OCI-M2 (cell line): Measurements from ENCODE around the gene TAC3.
"Not testable (repeated sequence)": the region's sequence is repeated elsewhere in the genome, so short reads cannot be mapped to it uniquely, and the experiment has no call there.

Experiments used
- DNase-seq: peaks from one replicate; lab custom pipeline; 2025; ENCODE audit not compliant: unreplicated experiment; lab: John Stamatoyannopoulos, UW

Gene TAC3

GRCh38 chr12:57016348-57016747 lies at the start of gene TAC3:
TSS of gene TAC3 (minus strand) at chr12:57016529. CDS start at chr12:57015797, 732 bp downstream.
- no peak for DNase-seq

- no peak for DNase-seq
Observed at GRCh38 chr12:57063991-57064685, 47.8 kb upstream of the TAC3 start.

DNA sequence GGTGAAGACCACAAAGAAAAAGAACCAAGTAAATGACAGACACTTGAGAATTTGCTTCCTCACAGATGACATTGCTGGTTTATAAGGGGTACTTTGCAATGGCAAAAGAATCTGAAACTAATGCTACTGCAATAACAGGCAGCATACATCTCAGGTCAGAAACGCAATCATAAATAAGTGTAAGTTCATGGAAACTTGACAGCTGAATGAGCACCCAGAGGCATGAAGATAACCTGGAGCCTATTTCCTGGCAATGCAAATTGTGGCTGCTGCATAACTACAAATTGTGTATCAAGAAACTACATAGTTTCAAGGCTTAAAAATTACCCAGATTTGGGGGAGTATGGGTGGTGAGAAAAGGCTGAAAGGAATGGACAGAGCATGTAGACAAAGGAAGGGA lies 42.1 kb upstream of the TAC3 start:
- no peak for DNase-seq

DNA sequence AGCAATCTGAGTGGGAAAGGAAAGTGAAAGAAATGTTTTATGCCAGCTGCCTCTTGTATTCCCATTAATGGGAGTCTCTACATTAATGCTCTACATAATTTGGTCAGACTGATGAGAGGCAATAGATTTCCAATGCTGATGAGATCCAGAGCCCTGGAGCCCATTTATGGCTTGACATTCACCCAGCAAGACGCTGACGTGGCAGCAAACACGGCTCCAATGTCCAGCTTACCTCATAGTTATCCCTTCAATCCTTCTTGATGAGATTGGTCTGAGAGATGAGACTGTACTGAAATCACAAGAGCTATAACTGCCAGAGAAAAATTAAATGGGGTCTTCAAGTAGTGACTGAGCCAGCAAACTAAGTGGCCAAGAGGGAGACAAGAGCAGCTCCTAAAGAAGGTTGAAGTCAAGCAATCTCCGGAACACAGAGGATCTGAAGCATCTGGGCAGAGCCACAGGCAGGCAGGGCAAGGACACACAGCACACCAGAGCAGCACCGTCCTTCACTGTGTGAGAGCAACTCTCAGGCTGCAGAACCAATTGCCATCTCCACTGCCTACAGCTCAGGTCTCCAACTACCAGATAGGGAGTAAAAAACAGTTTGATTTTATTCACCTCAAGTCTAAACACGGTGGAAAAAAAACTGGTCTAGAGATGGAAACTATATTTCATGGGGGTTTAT lies 40.9 kb upstream of the TAC3 start:
- DNase-seq = no peak

GRCh38 chr12:57055824-57056223 lies 39.5 kb upstream of the TAC3 start:
- DNase-seq = no peak

- not testable (repeated sequence) for DNase-seq
Observed at GRCh38 chr12:57053901-57054300, 37.6 kb upstream of the TAC3 start.

GRCh38 chr12:57053146-57053545 lies 36.8 kb upstream of the TAC3 start:
- not testable (repeated sequence) for DNase-seq

DNA sequence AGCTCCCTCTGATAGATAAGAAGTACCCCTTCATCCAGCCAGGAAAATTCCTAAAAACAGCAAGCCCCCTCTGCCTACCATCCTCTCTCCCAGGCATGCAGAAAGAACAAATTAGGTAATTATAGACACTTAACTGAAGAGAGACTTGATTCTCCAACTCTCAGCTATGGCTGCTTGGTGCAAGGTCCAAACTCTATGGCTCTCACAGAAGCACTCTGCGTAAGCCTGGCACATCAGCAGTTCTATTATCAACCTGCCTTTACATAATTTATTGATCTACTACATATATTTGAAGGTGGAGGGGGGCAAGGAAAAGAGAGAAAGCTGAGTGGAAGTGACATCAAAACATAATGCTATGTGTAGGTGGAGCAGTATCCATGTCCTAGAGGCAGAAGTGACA lies 34.7 kb upstream of the TAC3 start:
- DNase-seq = no peak

DNA sequence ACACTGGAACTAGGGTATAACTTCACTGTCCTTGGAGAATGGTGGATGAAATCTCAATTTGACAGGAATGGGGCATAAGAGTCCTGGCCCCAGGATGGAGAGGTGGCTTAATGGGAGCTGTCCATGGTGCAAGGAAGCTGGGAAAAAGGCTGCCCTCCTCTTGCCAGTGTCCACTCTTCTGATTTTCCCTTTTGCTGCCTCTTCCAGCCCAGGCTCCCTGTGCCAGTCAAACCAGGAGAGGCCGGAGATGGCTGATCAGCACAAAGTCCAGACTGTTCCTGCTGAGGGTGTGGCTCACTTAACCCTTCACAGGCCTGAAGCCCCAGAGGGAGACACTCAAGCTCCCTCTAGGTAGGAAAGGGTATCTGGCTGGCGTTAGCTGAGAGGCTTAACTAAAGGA lies 33.6 kb upstream of the TAC3 start, which contains the start of gene MYO1A:
MYO1A (minus strand) TSS at position 240 of the 400 bp plus-strand sequence. CDS start 1,806 bp downstream, outside the sequence.
- no peak for DNase-seq

- DNase-seq = no peak
Observed at GRCh38 chr12:57049119-57049446, 32.8 kb upstream of the TAC3 start.

GRCh38 chr12:57048423-57049118 lies 32.2 kb upstream of the TAC3 start:
- no peak for DNase-seq

- DNase-seq = no peak
Observed at GRCh38 chr12:57047981-57048380, 31.7 kb upstream of the TAC3 start.

- DNase-seq = no peak
Observed at GRCh38 chr12:57046947-57047890, 30.9 kb upstream of the TAC3 start.

GRCh38 chr12:57046086-57046791 lies 29.9 kb upstream of the TAC3 start:
- no peak for DNase-seq

DNA sequence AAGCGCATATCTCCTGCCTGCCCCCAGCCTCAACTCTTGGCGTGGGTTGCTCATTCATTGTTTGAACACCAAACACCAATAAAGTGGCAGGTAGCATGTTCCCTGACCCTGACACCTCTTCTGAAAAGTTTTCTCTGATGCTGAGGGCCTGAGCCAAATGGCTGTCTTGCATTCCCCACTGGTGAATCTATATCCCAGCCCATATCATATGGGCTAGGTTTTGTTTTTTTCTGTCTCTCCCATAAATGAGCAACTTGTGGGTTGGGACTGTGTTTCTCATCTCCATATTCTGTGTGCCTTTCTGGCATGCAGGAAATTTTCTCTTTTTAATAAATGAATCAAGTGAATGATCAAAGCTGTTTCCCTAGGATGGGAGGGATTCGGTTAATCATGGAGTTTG lies 28.6 kb upstream of the TAC3 start:
- no peak for DNase-seq

GRCh38 chr12:57044468-57044867 lies 28.1 kb upstream of the TAC3 start:
- DNase-seq = no peak

- DNase-seq = no peak
Observed at GRCh38 chr12:57042695-57043094, 26.4 kb upstream of the TAC3 start.

DNA sequence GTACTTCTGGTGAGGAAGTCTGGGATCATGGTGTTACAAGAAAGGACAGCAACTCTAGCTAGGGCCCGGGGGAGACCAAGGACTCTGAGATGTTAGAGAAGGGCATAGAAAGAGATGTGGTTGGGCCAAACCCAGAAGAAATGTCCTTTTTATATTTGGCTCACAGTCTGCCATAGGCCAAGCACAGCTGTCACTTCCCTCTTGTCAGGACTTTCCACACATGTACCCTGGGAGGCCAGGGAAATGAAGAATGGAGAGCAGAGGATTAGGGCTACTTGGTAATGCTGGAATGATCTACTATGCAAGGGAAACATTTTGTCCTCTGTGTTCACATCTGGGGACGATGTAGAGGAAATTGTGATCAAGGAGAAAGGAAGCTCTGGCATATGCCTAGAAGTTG lies 24.4 kb upstream of the TAC3 start:
- DNase-seq = no peak

GRCh38 chr12:57040211-57040610 lies 23.9 kb upstream of the TAC3 start:
- DNase-seq = no peak

DNA sequence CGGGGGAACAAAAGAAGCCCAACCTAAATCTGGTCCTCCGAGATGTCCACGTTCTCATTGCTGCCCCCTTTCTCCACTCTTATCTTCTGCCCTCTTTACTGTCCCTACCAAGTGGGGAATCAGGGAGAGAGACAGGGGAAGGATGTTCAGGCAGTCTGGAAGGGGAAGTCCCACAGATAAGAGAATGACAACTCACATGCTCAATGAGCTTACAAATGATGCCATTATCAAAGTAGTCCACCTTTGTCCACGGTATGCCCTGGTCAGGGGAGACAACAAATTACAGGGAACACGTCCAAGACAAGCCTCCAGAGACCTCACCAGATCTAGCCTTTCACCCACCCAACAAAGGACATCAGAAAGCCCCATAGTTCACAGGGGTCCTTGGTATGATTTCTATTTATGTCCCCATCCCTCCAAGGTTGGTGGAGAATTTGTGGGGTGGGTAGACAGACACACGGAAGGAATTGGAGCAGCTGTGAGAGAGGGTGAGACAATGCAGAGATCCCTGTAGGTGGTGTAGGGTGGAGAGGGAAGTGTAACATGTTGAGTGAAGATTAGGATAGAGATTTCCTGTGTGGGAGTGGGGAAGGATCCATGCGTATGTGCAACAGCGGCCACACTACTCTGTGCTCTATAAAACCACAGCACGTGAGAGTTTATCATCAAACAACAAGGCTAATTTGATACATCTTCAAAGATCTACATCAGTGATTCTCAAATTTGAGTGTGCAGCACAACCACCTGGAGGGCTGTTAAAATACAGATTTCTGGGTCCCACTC lies 22.9 kb upstream of the TAC3 start:
- no peak for DNase-seq
